GM19035 (cell line): ENCODE measurements around the gene CDH7.

ENCODE experiments used
- ATAC-seq: cut with Tn5 transposase; IDR thresholded peaks from one replicate; pipeline ENCODE4 v1.9.1; 2021; ENCODE audit not compliant: unreplicated experiment

CDH7 gene

GRCh38 chr18:65762556-65762955 lies 11.7 kb downstream of the CDH7 start:
- no peak for ATAC-seq

- ATAC-seq: no peak
Observed at GRCh38 chr18:65767406-65767805, 16.6 kb downstream of the CDH7 start.

GRCh38 chr18:65768120-65768778 lies 17.4 kb downstream of the CDH7 start:
- no peak for ATAC-seq

DNA sequence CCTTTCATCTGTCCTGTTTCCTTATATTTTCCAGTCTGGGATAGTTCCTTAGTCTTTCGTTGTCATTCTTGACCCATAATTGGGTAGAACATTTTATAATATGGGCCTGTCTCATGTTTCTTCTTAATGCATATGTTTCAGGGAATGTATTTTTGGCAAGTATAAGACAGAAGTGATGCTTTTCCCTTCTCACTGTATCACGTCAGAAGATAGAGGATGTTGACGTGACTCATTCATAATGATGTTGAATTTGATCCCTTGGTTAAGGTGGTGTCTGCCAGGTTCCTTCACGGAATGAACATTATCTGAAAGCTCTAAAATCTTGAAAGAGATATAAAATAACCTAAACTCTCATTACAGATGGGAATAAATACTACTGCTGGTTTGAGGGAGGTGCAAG lies 18.8 kb downstream of the CDH7 start:
- no peak for ATAC-seq

DNA sequence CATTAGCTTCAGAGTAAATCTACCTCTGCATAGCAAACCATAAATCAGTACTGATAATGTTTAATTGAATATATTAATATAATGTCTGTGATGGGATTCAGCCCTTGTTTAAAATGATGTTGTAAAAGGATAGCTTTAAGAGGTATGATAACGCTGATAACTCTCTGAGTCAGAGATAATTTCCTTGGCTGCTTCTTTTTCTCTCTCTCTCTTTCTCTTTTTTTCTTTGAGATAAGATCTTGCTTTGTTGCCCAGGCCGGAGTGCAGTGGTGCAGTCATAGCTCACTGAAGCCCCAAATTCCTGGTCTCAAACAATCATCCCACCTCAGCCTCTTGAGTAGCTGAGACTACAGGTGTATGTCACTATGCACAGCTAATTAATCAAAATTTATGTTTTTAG lies 35.7 kb downstream of the CDH7 start:
- ATAC-seq: no peak

- ATAC-seq: no peak
Observed at GRCh38 chr18:65788373-65788772, 37.6 kb downstream of the CDH7 start.

DNA sequence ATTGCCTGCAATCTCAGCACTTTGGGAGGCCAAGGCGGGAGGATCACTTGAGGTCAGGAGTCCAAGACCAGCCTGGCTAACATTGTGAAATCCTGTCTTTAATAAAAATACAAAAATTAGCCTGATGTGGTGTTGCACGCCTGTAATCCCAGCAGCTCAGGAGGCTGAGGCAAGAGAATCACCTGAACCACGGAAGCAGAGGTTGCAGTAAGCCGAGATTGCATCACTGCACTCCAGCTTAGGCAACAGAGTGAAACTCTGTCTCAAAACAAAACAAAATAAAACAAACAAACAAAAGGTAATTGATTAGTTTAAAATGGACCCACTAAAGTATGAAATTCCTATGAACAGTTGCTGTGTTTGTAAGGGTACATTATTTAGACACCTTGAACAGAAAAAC lies 39.8 kb downstream of the CDH7 start:
- ATAC-seq: no peak

- no peak for ATAC-seq
Observed at GRCh38 chr18:65791719-65792118, 40.9 kb downstream of the CDH7 start.

GRCh38 chr18:65792456-65793074 lies 41.8 kb downstream of the CDH7 start:
- no peak for ATAC-seq

- ATAC-seq: no peak
Observed at GRCh38 chr18:65808759-65809158, 57.9 kb downstream of the CDH7 start.

DNA sequence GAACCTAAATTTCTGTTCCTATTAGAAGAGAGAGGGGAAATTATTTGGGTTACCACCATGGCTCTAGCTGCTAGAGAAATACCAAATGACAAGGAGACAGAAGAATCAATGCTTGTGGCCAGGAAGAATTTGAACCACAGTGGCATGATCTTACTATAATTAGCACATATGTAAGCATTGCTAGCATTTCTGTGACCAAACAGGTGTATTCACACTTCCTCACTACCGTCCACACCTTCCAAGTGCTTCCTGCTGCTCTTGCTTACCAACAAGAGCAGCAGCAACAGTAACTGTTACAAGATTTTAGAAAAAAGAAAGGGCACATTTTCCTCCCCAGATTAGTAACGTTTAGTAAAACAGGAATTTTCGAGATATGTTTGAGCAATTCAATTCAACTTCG lies 60.5 kb downstream of the CDH7 start:
- ATAC-seq: no peak

DNA sequence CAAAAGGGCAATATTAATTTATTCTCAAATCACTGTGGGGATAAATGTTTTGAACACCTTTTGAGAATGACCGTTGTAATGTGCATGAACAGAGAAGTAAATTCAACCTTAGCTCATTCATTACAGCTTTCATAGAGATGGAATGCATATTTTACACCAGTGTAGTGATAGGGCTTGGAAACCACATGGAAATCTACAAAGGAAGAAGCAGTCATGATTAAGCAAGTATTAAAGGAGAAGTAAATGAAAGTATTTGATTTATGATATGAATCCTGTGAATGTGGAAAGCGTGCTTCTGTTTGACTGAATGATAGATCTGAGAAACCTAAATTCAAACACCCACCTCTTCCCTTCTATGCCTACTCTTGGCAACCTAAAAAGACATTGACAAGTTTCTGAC lies 64.7 kb downstream of the CDH7 start:
- no peak for ATAC-seq

GRCh38 chr18:65817178-65817577 lies 66.4 kb downstream of the CDH7 start:
- no peak for ATAC-seq

DNA sequence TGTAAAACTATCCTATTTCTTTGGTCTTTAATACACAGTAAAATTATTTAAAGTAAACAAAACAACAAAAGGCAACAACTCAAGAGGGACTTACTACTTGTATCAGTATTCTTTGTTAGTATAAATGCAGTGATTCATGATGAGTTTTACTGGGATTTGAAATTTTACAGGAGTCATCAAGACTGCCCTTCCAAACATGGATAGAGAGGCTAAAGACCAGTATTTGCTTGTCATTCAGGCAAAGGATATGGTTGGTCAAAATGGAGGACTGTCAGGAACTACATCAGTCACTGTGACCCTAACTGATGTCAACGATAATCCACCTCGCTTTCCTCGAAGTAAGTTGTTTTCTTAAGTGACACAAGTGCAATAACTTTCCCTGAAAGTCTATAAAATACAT lies 71.1 kb downstream of the CDH7 start:
- ATAC-seq: no peak

- no peak for ATAC-seq
Observed at GRCh38 chr18:65822826-65823225, 72.0 kb downstream of the CDH7 start.

DNA sequence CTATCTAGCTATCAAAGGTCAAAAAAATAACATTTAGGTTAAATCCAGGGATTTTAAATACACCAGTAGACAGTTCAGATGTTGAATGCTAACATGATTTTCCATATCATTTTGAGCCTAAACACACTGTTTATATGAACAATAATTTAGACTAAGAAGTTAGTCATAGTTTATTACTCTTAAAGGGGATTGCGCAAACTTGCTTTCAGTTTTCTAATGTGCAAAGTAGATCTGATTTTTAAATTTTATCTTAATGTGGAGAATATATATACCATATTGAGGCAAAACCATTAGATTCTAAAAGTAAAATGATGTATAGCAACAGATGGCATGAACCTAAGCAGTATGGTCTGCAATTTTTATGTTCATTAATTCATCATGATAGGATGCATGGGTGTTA lies 76.6 kb downstream of the CDH7 start:
- no peak for ATAC-seq

DNA sequence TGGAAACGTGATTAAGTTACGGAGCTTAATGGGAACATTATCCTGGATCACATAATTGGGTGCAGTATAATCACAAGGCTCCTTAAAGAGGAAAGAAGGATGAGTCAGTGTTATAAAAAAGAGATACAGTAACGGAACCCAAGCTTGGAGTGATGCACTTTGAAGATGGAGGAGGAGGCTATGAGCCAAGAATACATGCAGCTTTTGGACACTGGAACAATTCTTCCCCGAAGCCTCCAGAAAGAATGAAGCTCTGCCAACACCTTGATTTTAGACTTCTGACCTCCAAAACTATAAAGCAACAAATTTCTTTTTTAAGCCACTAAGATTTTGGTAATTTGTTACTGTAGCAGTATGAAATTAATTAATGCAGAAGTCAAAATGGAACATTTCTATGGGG lies 85.1 kb downstream of the CDH7 start:
- no peak for ATAC-seq

- no peak for ATAC-seq
Observed at GRCh38 chr18:65846107-65846506, 95.3 kb downstream of the CDH7 start.

GRCh38 chr18:65852273-65852672 lies 101.5 kb downstream of the CDH7 start:
- ATAC-seq: no peak

DNA sequence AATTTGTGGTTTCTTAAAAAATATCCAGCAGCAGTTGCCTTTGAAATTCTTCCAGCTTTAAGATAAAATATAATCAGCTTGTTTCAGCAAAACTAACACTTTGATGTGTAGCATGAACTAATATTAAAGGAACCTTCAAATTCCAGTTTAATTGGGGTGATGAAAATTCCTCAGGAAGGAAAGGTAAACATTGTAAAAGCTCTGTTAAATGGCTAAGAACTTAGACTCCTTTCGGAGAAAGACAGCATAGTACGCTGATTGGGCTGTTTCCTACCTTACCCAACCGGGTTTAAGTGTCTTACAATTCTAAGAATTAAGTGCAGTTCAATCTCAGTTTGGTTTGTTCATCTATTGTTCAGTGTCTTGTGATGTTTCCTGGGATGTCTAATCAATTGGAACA lies 108.3 kb downstream of the CDH7 start:
- ATAC-seq: no peak

GRCh38 chr18:65869527-65869926 lies 118.7 kb downstream of the CDH7 start:
- no peak for ATAC-seq

DNA sequence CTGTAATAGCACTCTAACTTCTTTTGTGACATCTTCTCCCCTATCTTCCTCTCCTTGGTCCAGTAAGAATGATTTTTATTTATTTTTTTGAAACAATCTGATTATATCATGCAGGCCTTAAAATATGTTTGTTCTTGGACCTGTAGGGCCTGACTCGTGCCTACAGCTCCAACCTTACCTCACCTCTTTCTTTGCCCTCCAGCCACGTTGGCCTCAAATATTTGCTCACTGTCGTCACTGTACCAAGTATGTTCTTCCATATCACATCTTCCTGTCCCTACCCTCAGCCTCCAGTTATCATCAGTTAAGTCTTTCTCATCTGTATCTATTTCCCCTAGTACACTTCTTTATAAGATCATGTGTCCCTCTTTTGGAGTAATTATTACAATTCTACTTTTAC lies 125.5 kb downstream of the CDH7 start:
- ATAC-seq: no peak

DNA sequence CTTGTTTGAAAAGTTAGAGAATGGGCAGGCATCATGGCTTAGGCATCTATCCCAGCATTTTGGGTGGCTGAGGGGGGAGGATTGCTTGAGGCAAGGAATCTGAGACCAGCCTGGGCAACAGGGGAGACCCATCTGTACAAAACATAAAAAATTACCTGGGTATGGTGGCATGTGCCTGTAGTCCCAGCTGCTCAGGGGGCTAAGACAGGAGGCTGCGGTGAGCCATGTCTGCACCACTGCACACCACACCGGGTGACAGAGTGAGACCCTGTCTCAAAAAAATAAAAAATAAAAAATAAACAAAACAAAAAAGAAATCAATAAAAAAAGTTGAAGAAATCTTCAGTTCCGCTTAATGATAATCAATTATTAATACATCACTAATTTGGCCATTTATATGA lies 146.5 kb downstream of the CDH7 start:
- ATAC-seq: no peak
